Neural cell (in vitro differentiated cells): ENCODE data around the gene P2RX6. TPM values are rescaled to one million over a fixed set of nuclear protein-coding genes. Genes with fewer than 3 reads are reported as not detected.

Experiments used
- H2AFZ ChIP-seq: fragments of 200-600, 300-800 bp; sonication (generic), shearing (Covaris generic); 2 replicates; pipeline ENCODE4 v1.6.0; 2014; ENCODE audit warnings: low read depth, mild to moderate bottlenecking, antibody characterized with exemption, low read length, moderate library complexity
- H3F3A ChIP-seq: fragments of 200-600 bp; shearing (Covaris generic); 2 replicates; pipeline ENCODE4 v1.6.1; 2016; ENCODE audit warnings: mild to moderate bottlenecking, moderate library complexity, mixed read lengths, antibody characterized with exemption, low read length; ENCODE audit not compliant: insufficient read depth, poor library complexity, severe bottlenecking
- H3K27ac ChIP-seq: fragments of 200-600, 300-800 bp; sonication (generic), shearing (Covaris generic); 2 replicates; pipeline ENCODE4 v1.5.1; 2014; ENCODE audit warnings: mild to moderate bottlenecking, low read length, moderate library complexity
- H3K27me3 ChIP-seq: fragments of 300-800, 200-600 bp; sonication (generic), shearing (Covaris generic); 2 replicates; pipeline ENCODE4 v1.6.0; 2014; ENCODE audit warnings: mild to moderate bottlenecking, low read depth, low read length, moderate library complexity; ENCODE audit not compliant: insufficient read depth
- H3K36me3 ChIP-seq: fragments of 300-800, 200-600 bp; sonication (generic), shearing (Covaris generic); 2 replicates; pipeline ENCODE4 v1.5.1; 2014; ENCODE audit warnings: mild to moderate bottlenecking, antibody characterized with exemption, low read length, moderate library complexity; ENCODE audit not compliant: insufficient read depth
- H3K4me2 ChIP-seq: fragments of 300-800, 200-600 bp; sonication (generic), shearing (Covaris generic); 2 replicates; pipeline ENCODE4 v1.6.0; 2014; ENCODE audit warnings: mild to moderate bottlenecking, low read length
- H3K4me3 ChIP-seq: fragments of 300-800, 200-600 bp; sonication (generic), shearing (Covaris generic); 2 replicates; pipeline ENCODE4 v1.5.1; 2014; ENCODE audit warnings: mild to moderate bottlenecking, low read length, moderate library complexity
- H3K79me2 ChIP-seq: fragments of 200-600 bp; shearing (Covaris generic); replicated peaks from 2 replicates; pipeline ENCODE4 v1.6.0; 2014; ENCODE audit warnings: mild to moderate bottlenecking, low read length, moderate library complexity; ENCODE audit not compliant: insufficient read depth
- H3K9ac ChIP-seq: fragments of 300-800, 200-600 bp; sonication (generic), shearing (Covaris generic); 2 replicates; pipeline ENCODE4 v1.6.1; 2016; ENCODE audit warnings: mild to moderate bottlenecking, low read length, mixed read lengths
- H3K9me2 ChIP-seq: fragments of 200-600 bp; shearing (Covaris generic); 2 replicates; pipeline ENCODE4 v1.6.1; 2016; ENCODE audit warnings: mild to moderate bottlenecking, low read length, mixed read lengths; ENCODE audit not compliant: insufficient read depth
- H3K9me3 ChIP-seq: fragments of 200-600, 300-800 bp; sonication (generic), shearing (Covaris generic); 2 replicates; pipeline ENCODE4 v1.6.1; 2016; ENCODE audit warnings: mild to moderate bottlenecking, mixed run types, low read length, moderate library complexity, mixed read lengths
- H4K20me1 ChIP-seq: fragments of 200-600 bp; shearing (Covaris generic); 2 replicates; pipeline ENCODE4 v1.6.1; 2016; ENCODE audit warnings: mild to moderate bottlenecking, mixed run types; ENCODE audit not compliant: insufficient read depth
- EP300 ChIP-seq: fragments of 450-650 bp; conservative IDR thresholded peaks from 2 replicates; pipeline ENCODE4 v1.6.1; 2014; ENCODE audit warnings: antibody characterized with exemption, mild to moderate bottlenecking, moderate library complexity; ENCODE audit not compliant: poor library complexity, severe bottlenecking
- EZH2 ChIP-seq: fragments of 200-600, 300-800 bp; shearing (Covaris generic), sonication (generic); IDR thresholded peaks from 2 replicates; pipeline ENCODE4 v1.6.1; 2014; ENCODE audit warnings: antibody characterized with exemption, low read length, borderline replicate concordance, mild to moderate bottlenecking; ENCODE audit not compliant: insufficient read depth, poor library complexity, severe bottlenecking
- MXI1 ChIP-seq: fragments of 450-650 bp; conservative IDR thresholded peaks from 2 replicates; pipeline ENCODE4 v1.6.1; 2014; ENCODE audit warnings: antibody characterized with exemption, mild to moderate bottlenecking; ENCODE audit not compliant: poor library complexity, severe bottlenecking
- POLR2AphosphoS5 ChIP-seq: IDR thresholded peaks from 2 replicates; pipeline ENCODE4 v1.6.1; 2012
- RAD21 ChIP-seq: fragments of 450-650 bp; conservative IDR thresholded peaks from 2 replicates; pipeline ENCODE4 v1.6.1; 2014; ENCODE audit warnings: antibody characterized with exemption, mild to moderate bottlenecking, moderate library complexity
- SMC3 ChIP-seq: fragments of 450-650 bp; conservative IDR thresholded peaks from 2 replicates; pipeline ENCODE4 v1.6.1; 2014; ENCODE audit warnings: antibody characterized with exemption, mild to moderate bottlenecking, moderate library complexity; ENCODE audit not compliant: poor library complexity
- TAF1 ChIP-seq: IDR thresholded peaks from 2 replicates; pipeline ENCODE4 v1.6.1; 2012; ENCODE audit warnings: low read depth
- polyA plus RNA-seq: library from polyadenylated mRNA; depleted of rRNA; stranded (reverse); fragments of >200 nt; gene quantifications from 2 replicates; pipeline ENCODE4 v1.2.3, GENCODE V29; 2014
- TF ChIP-seq, protein P1 (sequence below): fragments of 450-650 bp; IDR thresholded peaks from 2 replicates; pipeline ENCODE4 v1.5.1; 2014; ENCODE audit warnings: antibody characterized with exemption, mild to moderate bottlenecking, moderate library complexity; ENCODE audit not compliant: poor library complexity, severe bottlenecking
- TF ChIP-seq, protein P2 (sequence below): IDR thresholded peaks from 2 replicates; pipeline ENCODE4 v1.6.1; 2012; ENCODE audit warnings: borderline replicate concordance

P2RX6 gene
- polyA plus RNA-seq, 1 donor from 2014 or later = 0.17 TPM

GRCh38 chr22:21022955-21023614, 8.1 kb downstream of the P2RX6 start:
- H3K9me2 ChIP-seq = no peaks in the 10 kb centered on the region
- no peaks in the 10 kb centered on the region for H3K27me3 ChIP-seq
- TF ChIP-seq SMC3 (no peak), EP300 (no peak), EZH2 (no peak), TAF1 (no peak)
- TF ChIP-seq, protein P1, sequence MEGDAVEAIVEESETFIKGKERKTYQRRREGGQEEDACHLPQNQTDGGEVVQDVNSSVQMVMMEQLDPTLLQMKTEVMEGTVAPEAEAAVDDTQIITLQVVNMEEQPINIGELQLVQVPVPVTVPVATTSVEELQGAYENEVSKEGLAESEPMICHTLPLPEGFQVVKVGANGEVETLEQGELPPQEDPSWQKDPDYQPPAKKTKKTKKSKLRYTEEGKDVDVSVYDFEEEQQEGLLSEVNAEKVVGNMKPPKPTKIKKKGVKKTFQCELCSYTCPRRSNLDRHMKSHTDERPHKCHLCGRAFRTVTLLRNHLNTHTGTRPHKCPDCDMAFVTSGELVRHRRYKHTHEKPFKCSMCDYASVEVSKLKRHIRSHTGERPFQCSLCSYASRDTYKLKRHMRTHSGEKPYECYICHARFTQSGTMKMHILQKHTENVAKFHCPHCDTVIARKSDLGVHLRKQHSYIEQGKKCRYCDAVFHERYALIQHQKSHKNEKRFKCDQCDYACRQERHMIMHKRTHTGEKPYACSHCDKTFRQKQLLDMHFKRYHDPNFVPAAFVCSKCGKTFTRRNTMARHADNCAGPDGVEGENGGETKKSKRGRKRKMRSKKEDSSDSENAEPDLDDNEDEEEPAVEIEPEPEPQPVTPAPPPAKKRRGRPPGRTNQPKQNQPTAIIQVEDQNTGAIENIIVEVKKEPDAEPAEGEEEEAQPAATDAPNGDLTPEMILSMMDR = no peak
- TF ChIP-seq, protein P2, sequence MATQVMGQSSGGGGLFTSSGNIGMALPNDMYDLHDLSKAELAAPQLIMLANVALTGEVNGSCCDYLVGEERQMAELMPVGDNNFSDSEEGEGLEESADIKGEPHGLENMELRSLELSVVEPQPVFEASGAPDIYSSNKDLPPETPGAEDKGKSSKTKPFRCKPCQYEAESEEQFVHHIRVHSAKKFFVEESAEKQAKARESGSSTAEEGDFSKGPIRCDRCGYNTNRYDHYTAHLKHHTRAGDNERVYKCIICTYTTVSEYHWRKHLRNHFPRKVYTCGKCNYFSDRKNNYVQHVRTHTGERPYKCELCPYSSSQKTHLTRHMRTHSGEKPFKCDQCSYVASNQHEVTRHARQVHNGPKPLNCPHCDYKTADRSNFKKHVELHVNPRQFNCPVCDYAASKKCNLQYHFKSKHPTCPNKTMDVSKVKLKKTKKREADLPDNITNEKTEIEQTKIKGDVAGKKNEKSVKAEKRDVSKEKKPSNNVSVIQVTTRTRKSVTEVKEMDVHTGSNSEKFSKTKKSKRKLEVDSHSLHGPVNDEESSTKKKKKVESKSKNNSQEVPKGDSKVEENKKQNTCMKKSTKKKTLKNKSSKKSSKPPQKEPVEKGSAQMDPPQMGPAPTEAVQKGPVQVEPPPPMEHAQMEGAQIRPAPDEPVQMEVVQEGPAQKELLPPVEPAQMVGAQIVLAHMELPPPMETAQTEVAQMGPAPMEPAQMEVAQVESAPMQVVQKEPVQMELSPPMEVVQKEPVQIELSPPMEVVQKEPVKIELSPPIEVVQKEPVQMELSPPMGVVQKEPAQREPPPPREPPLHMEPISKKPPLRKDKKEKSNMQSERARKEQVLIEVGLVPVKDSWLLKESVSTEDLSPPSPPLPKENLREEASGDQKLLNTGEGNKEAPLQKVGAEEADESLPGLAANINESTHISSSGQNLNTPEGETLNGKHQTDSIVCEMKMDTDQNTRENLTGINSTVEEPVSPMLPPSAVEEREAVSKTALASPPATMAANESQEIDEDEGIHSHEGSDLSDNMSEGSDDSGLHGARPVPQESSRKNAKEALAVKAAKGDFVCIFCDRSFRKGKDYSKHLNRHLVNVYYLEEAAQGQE = no peak
- H3F3A ChIP-seq = no peaks in the 10 kb centered on the region
- no peak overlapping the region for H3K4me2 ChIP-seq
- no peak overlapping the region for H3K27ac ChIP-seq
- H4K20me1 ChIP-seq = no peaks in the 10 kb centered on the region
- H3K36me3 ChIP-seq = no peaks in the 10 kb centered on the region
- H3K9me3 ChIP-seq = no peaks in the 10 kb centered on the region
- no peak overlapping the region for H2AFZ ChIP-seq
- H3K79me2 ChIP-seq = no peaks in the 10 kb centered on the region
- no peak overlapping the region for H3K9ac ChIP-seq
- H3K4me3 ChIP-seq = no peak overlapping the region

- Histone ChIP-seq H3K4me3 (no peak overlapping the region), H3K27ac (no peak overlapping the region), H2AFZ (no peak overlapping the region), H3F3A (no peaks in the 10 kb centered on the region), H3K9ac (no peak overlapping the region), H3K9me3 (no peaks in the 10 kb centered on the region), H3K27me3 (no peaks in the 10 kb centered on the region), H3K4me2 (no peak overlapping the region), H4K20me1 (no peaks in the 10 kb centered on the region), H3K36me3 (no peaks in the 10 kb centered on the region), H3K9me2 (no peaks in the 10 kb centered on the region), H3K79me2 (no peaks in the 10 kb centered on the region)
- no peak for TF ChIP-seq EZH2
- TF ChIP-seq, protein P1 = no peak
- no peak for TF ChIP-seq TAF1
- no peak for TF ChIP-seq MXI1
- no peak for TF ChIP-seq EP300
- no peak for TF ChIP-seq POLR2AphosphoS5
- TF ChIP-seq SMC3 = no peak
- TF ChIP-seq RAD21 = no peak
- TF ChIP-seq, protein P2 = no peak
These were observed 10.3 kb downstream of the P2RX6 start for GRCh38 chr22:21025266-21025665.
